Endothelial cell of umbilical vein (primary cell): ENCODE results near the gene PLRG1.

Experiments
- EZH2 ChIP-seq: IDR thresholded peaks from 2 replicates; pipeline ENCODE4 v1.6.1; 2012; ENCODE audit warnings: borderline replicate concordance, low read depth, mild to moderate bottlenecking, moderate library complexity, low read length, inconsistent platforms; ENCODE audit not compliant: severe bottlenecking
- FOS ChIP-seq: IDR thresholded peaks from 2 replicates; pipeline ENCODE4 v1.6.1; 2011; ENCODE audit warnings: mild to moderate bottlenecking, low read length, moderate library complexity, borderline replicate concordance; ENCODE audit not compliant: insufficient read depth
- GATA2 ChIP-seq: IDR thresholded peaks from 2 replicates; pipeline ENCODE4 v1.7.0; 2011; ENCODE audit warnings: low read depth, mild to moderate bottlenecking, moderate library complexity, mixed read lengths, low read length; ENCODE audit not compliant: insufficient read length, insufficient read depth
- JUN ChIP-seq: IDR thresholded peaks from 2 replicates; pipeline ENCODE4 v1.6.1; 2011; ENCODE audit warnings: borderline replicate concordance, low read depth; ENCODE audit not compliant: insufficient read length, insufficient read depth
- MYC ChIP-seq: IDR thresholded peaks from one replicate; pipeline ENCODE4 v1.6.1; 2011; ENCODE audit warnings: mild to moderate bottlenecking, low read depth, low read length
- POLR2A ChIP-seq: IDR thresholded peaks from 2 replicates; pipeline ENCODE4 v1.6.1; 2012; ENCODE audit warnings: low read depth, mild to moderate bottlenecking, control low read depth, low read length
- POLR2AphosphoS5 ChIP-seq: IDR thresholded peaks from 2 replicates; pipeline ENCODE4 v1.6.1; 2012; ENCODE audit warnings: low read depth, mild to moderate bottlenecking, control low read depth, low read length, moderate library complexity; ENCODE audit not compliant: insufficient read depth
- TF ChIP-seq, protein P1 (sequence below), 2 donors: IDR thresholded peaks; 1 replicate in 1 of 2; 2 replicates in 1 of 2; pipeline ENCODE4 v1.5.1; 2011; ENCODE audit warnings: low read length in 2 of 2, mild to moderate bottlenecking in 2 of 2, moderate library complexity in 2 of 2, control low read depth in 1 of 2, inconsistent platforms in 1 of 2, low read depth in 1 of 2; ENCODE audit not compliant: insufficient read depth in 1 of 2; ENCODE audit errors: extremely low read depth in 1 of 2
- TF ChIP-seq, protein P2 (sequence below): IDR thresholded peaks from 2 replicates; pipeline ENCODE4 v1.6.1; 2011; ENCODE audit not compliant: insufficient read depth, insufficient read length

DNA sequence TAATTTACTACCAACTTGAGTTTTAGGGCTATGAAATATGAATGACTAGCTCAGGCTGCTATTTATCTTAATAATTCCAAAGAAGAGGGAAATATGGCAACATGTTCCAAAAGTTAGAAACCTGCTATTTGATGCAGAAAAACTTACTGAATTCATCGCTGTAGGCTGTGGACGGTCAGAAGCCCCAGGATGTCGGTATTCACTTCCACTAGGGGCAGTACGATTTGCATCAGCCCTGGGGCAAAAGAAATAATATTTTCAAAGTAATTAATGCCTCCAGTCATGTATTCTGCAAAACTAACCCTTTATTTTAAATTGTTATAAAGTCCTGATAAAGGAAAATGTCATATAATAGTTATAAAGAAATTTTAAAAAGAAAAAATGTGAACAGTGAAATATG lies 4.5 kb downstream of the PLRG1 start:
- no peak for TF ChIP-seq POLR2AphosphoS5
- no peak for TF ChIP-seq POLR2A
- TF ChIP-seq, protein P1, sequence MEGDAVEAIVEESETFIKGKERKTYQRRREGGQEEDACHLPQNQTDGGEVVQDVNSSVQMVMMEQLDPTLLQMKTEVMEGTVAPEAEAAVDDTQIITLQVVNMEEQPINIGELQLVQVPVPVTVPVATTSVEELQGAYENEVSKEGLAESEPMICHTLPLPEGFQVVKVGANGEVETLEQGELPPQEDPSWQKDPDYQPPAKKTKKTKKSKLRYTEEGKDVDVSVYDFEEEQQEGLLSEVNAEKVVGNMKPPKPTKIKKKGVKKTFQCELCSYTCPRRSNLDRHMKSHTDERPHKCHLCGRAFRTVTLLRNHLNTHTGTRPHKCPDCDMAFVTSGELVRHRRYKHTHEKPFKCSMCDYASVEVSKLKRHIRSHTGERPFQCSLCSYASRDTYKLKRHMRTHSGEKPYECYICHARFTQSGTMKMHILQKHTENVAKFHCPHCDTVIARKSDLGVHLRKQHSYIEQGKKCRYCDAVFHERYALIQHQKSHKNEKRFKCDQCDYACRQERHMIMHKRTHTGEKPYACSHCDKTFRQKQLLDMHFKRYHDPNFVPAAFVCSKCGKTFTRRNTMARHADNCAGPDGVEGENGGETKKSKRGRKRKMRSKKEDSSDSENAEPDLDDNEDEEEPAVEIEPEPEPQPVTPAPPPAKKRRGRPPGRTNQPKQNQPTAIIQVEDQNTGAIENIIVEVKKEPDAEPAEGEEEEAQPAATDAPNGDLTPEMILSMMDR (IDR thresholded peaks at IDR 0.05; ENCODE audit: extremely low read depth in 1 of 2, insufficient read depth in 1 of 2, low read depth in 1 of 2, low read length in 2 of 2) = no peak
- TF ChIP-seq, protein P2, sequence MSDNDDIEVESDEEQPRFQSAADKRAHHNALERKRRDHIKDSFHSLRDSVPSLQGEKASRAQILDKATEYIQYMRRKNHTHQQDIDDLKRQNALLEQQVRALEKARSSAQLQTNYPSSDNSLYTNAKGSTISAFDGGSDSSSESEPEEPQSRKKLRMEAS = no peak
- no peak for TF ChIP-seq EZH2
- no peak for TF ChIP-seq FOS
- no peak for TF ChIP-seq GATA2
- no peak for TF ChIP-seq JUN
- no peak for TF ChIP-seq MYC
